ENCODE measurements around the gene SNRNP40.

Gene SNRNP40

DNA sequence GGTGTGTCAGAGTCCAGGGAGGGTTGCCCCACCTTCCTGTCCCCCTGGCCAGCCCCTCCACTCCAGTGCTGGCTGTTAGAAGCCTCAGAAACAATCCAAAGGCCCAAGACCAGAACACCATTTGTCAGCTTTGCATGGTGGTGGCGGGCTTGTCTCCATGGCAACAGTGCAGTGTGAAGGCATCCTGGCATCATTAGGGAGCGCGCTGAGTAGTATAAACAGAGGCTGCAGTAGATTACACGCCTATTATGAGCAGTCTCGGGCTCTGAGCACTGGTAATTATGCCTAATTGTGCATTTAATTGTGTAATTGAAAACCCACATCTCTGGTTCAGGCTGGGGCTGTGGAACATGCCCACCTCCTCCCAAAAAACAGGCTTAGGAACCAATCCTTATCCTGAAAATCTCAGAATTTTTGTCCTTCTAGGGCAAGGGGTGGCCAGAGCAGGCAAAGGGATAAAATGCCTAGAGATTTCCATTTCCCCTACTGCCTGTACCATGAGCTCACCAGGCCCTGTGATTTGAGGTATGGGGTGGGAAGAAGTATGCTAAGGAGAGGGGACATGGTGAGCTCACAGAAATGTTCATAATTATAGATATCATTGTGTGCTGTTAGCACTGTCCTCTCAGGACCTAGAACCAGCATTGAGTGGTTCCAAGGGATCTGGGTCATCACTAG lies 68.6 kb downstream of the SNRNP40 start:
- no peak for DNase-seq

GRCh38 chr1:31224068-31224467 lies 72.5 kb downstream of the SNRNP40 start:
- no peak for DNase-seq

GRCh38 chr1:31222176-31222575 lies 74.4 kb downstream of the SNRNP40 start:
- DNase-seq = no peak

DNA sequence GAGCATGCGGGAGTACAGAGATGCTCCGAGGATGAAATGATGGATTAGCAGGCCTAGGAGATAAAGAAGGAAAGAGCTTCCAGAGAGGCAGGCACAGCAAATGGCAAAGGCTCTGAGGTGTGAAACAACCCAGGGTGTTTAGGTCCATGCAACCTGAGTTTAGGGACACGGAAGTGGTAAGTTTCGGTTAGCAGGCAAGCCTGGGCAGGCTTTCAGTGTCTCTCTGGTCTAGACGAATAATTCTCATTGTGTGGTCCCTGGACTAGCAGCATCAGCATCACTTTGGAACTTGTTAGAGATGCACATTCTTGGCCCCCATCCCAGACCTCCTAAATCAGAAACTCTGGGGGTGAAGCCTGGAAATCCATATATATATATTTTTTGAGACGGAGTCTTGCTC lies 75.5 kb downstream of the SNRNP40 start:
- DNase-seq = no peak

GRCh38 chr1:31219489-31219888 lies 77.1 kb downstream of the SNRNP40 start:
- DNase-seq = no peak

GRCh38 chr1:31218705-31219104 lies 77.9 kb downstream of the SNRNP40 start:
- no peak for DNase-seq

DNA sequence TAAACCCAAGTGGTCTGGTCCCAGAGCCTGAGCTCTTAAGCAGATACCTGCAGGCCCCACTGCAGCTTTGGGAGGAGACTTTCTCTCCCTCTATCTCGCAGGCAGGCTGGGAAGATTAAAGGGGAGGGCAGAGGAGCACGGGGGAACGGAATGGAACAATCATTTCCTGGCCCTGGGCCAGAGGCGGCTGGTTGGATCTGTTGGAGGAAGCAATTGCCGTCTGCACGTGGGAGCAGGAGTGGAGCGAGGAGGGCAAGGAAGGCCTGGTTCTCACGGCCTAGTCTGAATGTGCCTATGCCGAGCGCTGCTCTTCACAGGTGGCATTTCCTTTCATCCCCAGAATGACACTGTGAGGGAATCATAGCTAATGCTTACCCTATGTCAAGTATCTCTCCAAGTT lies 80.6 kb downstream of the SNRNP40 start:
- DNase-seq = no peak

DNA sequence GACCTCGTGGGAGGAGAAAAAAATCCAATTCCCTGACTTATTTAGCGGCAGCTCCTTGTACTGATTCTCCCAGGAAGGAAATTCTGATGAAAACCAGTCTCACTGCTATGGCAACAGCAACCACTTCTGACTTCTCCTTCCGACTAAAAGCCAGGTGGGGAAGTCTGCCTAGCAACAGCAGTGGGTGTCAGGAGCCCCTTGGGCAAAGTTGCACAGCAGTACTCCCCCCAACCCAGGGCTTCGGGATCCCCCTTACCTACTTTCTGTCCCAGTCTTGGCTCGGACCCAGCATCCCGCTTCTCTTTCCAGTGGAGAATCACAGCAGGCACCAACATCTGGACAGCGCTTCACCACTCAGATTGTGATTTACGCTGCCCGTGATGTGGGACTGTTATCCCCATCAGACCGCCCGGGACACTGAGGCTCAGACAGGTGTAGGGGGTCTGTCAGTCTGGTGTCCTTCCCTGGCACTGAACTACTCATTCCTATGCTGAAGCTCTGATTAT lies 81.5 kb downstream of the SNRNP40 start:
- no peak for DNase-seq

GRCh38 chr1:31214316-31215064 lies 82.1 kb downstream of the SNRNP40 start:
- DNase-seq = no peak

Measured in activated CD4-positive, CD25-positive, alpha-beta regulatory T cell (primary cell).